ENCODE measurements around the gene CNTF.

CNTF gene

GRCh38 chr11:58597486-58598144 is 24.9 kb upstream of the CNTF start:
- Histone ChIP-seq H3K4me3 (no peak overlapping the region), H3K27ac (no peak overlapping the region)

DNA sequence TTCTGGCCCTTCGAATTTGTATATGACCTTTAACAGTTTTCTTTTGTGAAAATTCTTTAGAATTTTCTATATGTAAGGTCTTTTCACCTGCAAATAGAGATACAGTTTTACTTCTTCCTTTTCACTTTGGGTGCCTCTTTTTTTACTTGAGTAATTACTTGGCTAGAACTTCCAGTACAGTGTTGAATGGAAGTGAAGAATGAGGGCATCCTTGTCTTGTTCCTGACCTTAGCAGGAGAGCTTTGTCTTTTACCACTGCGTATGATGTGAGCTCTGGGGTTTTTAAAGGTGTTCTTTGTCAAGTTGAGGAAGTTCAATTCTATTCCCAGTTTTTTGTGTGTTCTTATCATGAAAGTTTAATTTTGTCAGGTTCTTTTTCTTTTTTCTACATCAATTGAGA is 22.0 kb upstream of the CNTF start:
- no peak overlapping the region for H3K4me3 ChIP-seq
- no peak overlapping the region for H3K27ac ChIP-seq

- no peak overlapping the region for H3K27ac ChIP-seq
- H3K4me3 ChIP-seq: no peak overlapping the region
Observed at GRCh38 chr11:58606930-58607714, 15.3 kb upstream of the CNTF start.

- Histone ChIP-seq H3K4me3 (no peak overlapping the region), H3K27ac (no peak overlapping the region)
Observed at GRCh38 chr11:58608331-58608730, 14.1 kb upstream of the CNTF start.

- H3K27ac ChIP-seq: no peak overlapping the region
- no peak overlapping the region for H3K4me3 ChIP-seq
Observed at GRCh38 chr11:58609723-58610122, 12.7 kb upstream of the CNTF start.

DNA sequence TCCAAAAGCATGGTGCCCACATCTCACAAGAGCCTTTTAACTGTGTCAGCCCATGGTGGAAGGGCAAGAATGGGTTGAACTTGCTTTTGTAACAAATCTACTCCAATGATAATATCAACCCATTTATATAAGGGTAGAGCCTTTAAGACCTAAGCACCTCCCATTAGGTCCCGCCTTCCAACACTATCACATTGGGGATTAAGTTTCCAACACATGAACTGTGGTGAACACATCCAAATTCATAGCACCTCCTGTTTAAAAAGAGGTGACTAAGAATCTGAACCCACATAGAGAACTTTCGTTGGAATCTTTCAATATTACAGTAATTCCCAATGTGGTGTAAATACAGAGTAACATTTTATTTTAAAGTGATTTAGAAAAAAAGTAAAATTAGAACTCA is 9.2 kb upstream of the CNTF start:
- Histone ChIP-seq H3K4me3 (no peak overlapping the region), H3K27ac (no peak overlapping the region)

GRCh38 chr11:58615559-58615958 is 6.9 kb upstream of the CNTF start:
- H3K27ac ChIP-seq: peak overlapping the region in 3 of 21 experiments; percentile 26 to 50 (median 38)
- H3K4me3 ChIP-seq: no peak overlapping the region

GRCh38 chr11:58616594-58616993 is 5.9 kb upstream of the CNTF start:
- peak overlapping the region in 7 of 21 experiments; percentile 0 to 33 (median 26) for H3K27ac ChIP-seq
- no peak overlapping the region for H3K4me3 ChIP-seq

- peak overlapping the region in 5 of 21 experiments; percentile 3 to 49 (median 16) for H3K27ac ChIP-seq
Observed at GRCh38 chr11:58617976-58618557, 4.4 kb upstream of the CNTF start.

DNA sequence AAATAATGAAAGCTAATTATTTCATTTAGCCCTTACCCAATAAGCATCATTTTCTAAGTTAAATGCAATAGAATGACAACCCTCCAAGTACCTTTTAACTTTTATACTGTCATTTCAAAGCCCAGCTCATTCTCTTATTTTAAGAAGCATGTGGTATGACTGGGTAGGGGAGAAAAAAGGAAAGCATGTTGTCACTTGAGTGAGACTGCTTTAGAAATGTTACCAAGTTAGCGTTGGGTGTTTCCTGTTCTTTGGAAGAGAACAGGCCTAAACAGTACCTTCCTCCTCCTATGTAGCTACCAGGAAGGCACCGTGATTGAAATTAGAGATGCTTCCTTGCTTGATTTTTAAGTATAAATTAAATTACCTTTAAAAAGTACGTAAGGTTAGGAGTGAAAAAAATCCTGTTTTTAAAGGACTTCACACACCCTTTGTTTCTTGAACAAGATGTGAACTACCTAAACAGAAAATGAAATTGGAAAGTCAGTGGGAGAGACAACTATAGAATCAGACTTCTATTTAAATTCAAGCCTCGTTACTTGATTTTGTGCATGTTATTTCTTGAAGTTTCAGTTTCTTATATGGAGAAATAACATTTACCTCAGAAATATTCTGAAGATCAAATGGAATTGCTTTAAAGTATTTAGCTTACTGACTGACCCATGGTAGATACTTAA is 741 bp upstream of the CNTF start:
- Histone ChIP-seq H3K4me3 (no peak overlapping the region), H3K27ac (peak overlapping the region in 3 of 21 experiments; percentile 3 to 24 (median 6))

More at GRCh38 chr11:58617976-58618557, 4.4 kb upstream of the CNTF start:
- no peak overlapping the region for H3K4me3 ChIP-seq

DNA sequence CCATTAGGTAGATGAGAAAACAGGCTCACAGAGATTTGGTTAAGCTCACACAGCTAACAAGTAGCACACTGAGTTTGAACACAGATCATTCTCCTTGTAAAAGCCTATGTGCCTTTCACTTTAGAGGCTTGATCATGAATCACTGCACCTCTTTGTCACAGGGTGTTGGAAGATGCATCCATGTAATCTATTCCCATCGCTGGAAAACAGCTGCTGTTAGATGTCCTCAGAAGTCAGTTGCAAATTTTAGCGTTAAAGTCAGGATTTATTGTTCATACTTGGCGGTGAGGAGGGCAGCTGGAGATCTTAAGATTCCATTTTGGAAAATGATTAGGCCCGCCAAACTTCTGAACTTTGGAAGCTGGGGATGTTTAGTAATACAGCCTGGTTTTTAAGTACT is 2.6 kb downstream of the CNTF start:
- Histone ChIP-seq H3K4me3 (no peak overlapping the region), H3K27ac (peak overlapping the region in 2 of 21 experiments; percentile 5 to 7)

- Histone ChIP-seq H3K27ac (peak overlapping the region in 2 of 21 experiments; percentile 27 to 54), H3K4me3 (no peak overlapping the region)
Observed at GRCh38 chr11:58625826-58626460, 3.5 kb downstream of the CNTF start.

DNA sequence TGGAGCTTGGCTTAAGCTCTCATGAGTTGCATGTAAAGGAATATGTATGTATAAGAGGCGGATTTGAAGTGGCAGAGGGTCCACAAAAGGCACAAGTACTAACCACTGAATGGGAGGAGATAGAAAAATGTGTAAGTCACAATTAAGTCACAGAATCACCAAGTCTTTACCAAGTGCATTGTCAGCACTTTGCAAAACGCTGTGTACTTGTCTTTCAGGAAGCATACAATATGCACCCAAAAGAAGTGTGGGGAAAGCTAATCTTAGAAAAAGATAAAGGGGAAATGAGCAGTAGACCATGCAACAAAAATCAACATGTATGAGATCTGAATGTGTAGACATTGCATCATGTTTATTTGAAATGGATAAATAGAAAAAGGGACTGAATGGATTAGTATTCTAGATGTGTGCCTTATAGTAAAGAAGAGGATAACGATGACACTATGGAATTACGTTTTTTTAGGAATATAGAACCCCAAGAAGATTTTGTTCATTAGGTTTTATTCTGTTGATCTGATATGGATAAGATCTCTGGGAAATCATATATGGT is 4.5 kb downstream of the CNTF start:
- Histone ChIP-seq H3K4me3 (no peak overlapping the region), H3K27ac (peak overlapping the region in 8 of 21 experiments; percentile 2 to 66 (median 50))

- H3K27ac ChIP-seq: peak overlapping the region in 4 of 21 experiments; percentile 0 to 66 (median 52)
- H3K4me3 ChIP-seq: no peak overlapping the region
Observed at GRCh38 chr11:58628446-58628845, 6.0 kb downstream of the CNTF start.

DNA sequence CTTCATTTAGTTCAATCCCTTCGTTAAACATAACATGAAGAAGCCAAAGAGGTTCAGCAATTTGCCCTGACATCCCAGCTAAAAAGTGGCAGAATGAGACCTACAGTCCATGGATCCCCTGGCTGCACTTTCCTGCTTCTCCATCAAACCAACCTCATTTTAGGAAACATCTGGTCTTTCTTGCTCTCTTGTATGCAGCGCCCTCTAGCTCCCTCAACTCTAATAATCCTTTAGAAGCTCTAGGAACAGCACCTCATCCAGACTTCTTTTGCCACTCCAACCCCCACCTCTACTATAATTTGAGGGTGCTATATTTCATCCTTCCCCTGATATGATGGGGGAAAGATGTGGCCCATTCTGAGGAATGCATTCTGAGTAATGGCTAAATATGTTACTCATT is 7.4 kb downstream of the CNTF start:
- Histone ChIP-seq H3K4me3 (no peak overlapping the region), H3K27ac (peak overlapping the region in 2 of 21 experiments; percentile 8 to 43)

GRCh38 chr11:58631378-58631777 is 8.9 kb downstream of the CNTF start:
- H3K27ac ChIP-seq: no peak overlapping the region
- H3K4me3 ChIP-seq: no peak overlapping the region

GRCh38 chr11:58632510-58632909 is 10.0 kb downstream of the CNTF start:
- H3K27ac ChIP-seq: no peak overlapping the region
- no peak overlapping the region for H3K4me3 ChIP-seq

DNA sequence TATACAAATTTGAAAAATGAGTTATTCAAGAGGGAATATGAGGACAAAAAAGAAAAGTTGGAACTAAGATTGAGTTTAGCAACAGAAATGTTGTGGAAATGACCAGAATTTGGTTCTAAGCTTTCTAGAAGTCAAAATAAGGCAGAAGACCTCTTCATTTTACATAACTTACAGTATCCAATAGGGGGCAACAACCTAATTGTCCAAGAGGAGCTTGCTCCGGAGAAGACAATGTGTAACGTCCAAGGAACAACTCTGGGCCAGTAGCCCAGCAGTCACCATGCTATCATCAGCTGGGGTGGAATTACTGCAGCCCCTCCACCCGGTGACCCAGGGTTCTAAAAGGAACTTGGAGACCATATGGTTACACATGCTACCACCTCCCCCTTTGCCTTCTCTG is 14.1 kb downstream of the CNTF start:
- Histone ChIP-seq H3K4me3 (no peak overlapping the region), H3K27ac (no peak overlapping the region)

GRCh38 chr11:58637371-58637770 is 14.9 kb downstream of the CNTF start:
- Histone ChIP-seq H3K4me3 (no peak overlapping the region), H3K27ac (no peak overlapping the region)

Data from skin epidermis (tissue), 12 donors.